Spleen (tissue), 7 donors: ENCODE data around the gene RSPO4.

Experiments
- POLR2A ChIP-seq, 3 donors: fragments of 450-650 bp; IDR thresholded peaks; one replicate each; pipeline ENCODE4 v1.5.1; 2017; ENCODE audit warnings: antibody characterized with exemption in 3 of 3, mild to moderate bottlenecking in 1 of 3
- POLR2AphosphoS5 ChIP-seq, 3 donors: sonication (generic); formaldehyde crosslinking; IDR thresholded peaks; one replicate each; pipeline ENCODE4 v1.5.1; 2017; ENCODE audit warnings: antibody characterized with exemption in 3 of 3
- TF ChIP-seq, protein P1 (sequence below), 11 experiments: fragments of 200-600 bp in 7 of 11; fragments of 450-650 bp in 4 of 11; sonication (generic) in 4 of 11; IDR thresholded peaks in 8 of 11; conservative IDR thresholded peaks in 3 of 11; 1 replicate in 7 of 11; 2 replicates in 4 of 11; pipeline versions ENCODE4 v1.4.0 to v1.8.0; 2016 to 2021; ENCODE audit warnings: antibody characterized with exemption in 11 of 11, inconsistent platforms in 4 of 11, mild to moderate bottlenecking in 1 of 11
- donor health status: DM: no; HTN: no; CAD: no; lungs with moderate emphysema.
- donor health status: DM: no; HTN: no; CAD: no.
- donor health status: DM: no; HTN: no; CAD: no.

DNA sequence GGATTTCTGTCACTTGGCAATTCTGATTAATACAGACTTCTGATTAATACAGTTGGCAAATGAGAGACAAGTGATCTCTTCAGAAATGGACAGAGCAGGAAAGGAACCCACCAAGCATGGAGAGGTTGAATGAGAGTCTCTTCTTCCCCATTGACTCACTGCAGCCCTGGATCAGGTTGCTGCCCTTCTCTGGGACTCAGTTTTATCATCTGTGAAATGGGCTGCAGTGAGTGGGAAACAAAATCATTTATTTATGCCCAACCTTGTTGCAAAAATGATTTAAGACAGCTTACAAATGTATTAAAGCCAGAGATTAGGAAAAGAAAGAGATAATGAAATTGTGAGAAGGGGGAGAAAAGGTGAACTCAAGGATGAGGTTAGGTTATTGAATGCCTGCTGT lies 20.8 kb upstream of the RSPO4 start:
- TF ChIP-seq POLR2A (IDR thresholded peaks at IDR 0.05) (no peak), POLR2AphosphoS5 (IDR thresholded peaks at IDR 0.05) (no peak)
- TF ChIP-seq, protein P1, sequence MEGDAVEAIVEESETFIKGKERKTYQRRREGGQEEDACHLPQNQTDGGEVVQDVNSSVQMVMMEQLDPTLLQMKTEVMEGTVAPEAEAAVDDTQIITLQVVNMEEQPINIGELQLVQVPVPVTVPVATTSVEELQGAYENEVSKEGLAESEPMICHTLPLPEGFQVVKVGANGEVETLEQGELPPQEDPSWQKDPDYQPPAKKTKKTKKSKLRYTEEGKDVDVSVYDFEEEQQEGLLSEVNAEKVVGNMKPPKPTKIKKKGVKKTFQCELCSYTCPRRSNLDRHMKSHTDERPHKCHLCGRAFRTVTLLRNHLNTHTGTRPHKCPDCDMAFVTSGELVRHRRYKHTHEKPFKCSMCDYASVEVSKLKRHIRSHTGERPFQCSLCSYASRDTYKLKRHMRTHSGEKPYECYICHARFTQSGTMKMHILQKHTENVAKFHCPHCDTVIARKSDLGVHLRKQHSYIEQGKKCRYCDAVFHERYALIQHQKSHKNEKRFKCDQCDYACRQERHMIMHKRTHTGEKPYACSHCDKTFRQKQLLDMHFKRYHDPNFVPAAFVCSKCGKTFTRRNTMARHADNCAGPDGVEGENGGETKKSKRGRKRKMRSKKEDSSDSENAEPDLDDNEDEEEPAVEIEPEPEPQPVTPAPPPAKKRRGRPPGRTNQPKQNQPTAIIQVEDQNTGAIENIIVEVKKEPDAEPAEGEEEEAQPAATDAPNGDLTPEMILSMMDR (IDR thresholded peaks at IDR 0.05 in 8 of 11, conservative IDR thresholded peaks at IDR 0.05 in 3 of 11), result no peak
